GM12874 (cell line): ENCODE measurements around the gene DERL2.

Experiments
- CTCF ChIP-seq: IDR thresholded peaks from 2 replicates; pipeline ENCODE4 v1.5.1; 2011; ENCODE audit warnings: low read depth, mild to moderate bottlenecking, control low read depth, low read length, moderate library complexity; ENCODE audit not compliant: insufficient read depth

DERL2 gene

GRCh38 chr17:5485270-5486205 is at the start of gene DERL2:
DERL2 (minus strand) TSS chr17:5486178; CDS start chr17:5486161, 17 bp downstream.
- no peak for TF ChIP-seq CTCF

DNA sequence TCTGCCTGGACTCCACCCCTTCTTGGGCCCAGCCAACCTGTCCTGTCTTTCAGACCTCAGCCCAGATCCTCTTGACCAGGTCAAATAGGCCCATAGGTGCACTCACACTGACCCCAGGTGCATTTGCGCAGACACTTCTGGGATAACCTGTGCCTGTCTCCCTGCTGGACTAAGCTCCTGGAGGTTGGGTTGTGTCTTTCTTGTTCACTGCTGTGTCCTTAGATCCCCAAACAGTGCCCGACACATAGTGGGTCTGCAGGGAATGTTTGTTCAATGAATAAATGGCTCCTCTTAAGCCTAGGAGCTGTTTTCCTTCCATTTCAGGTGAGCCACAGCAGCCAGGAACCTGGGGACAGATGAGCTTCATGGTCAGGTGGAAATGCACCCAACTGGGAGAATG is 49.5 kb upstream of the DERL2 start:
- no peak for TF ChIP-seq CTCF

DNA sequence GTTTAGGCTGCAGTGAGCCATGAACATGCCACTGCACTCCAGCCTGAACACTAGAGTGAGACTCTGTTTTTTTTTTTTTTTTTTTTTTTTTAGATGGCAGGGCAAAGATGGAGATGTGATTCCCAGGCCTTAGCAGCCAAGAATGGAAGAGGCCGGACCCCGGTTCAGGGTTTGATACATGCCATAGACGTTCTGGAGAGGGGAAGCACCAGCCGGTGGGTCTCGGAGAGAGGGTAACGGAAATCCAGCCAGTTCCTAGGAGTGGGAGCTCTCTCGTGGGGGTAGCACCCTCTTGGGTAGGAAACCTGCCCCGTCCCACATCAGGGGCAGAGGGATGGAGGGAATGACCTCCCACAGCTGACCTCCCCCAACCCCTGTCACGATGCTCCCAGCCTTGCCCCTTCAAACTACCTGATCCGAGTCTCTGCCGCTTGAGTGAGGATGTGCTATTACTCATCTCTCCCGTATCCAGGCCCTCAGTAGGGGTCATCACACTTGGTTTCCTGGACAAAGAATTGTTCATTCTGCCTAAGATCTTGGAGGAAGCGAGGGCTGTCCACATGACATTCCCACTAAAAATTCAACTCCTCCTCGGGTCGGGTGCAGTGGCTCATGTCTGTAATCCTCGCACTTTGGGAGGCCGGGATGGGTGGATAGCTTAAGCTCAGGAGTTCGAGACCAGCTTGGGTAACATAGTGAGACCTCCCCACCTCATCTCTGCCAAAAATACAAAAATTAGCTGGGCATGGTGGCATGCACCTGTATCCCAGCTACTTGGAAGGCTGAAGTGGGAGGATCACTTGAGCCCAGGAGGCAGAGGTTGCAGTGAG is 47.7 kb upstream of the DERL2 start:
- TF ChIP-seq CTCF = no peak

- TF ChIP-seq CTCF = no peak
Measured at GRCh38 chr17:5532581-5532980, 46.6 kb upstream of the DERL2 start.

DNA sequence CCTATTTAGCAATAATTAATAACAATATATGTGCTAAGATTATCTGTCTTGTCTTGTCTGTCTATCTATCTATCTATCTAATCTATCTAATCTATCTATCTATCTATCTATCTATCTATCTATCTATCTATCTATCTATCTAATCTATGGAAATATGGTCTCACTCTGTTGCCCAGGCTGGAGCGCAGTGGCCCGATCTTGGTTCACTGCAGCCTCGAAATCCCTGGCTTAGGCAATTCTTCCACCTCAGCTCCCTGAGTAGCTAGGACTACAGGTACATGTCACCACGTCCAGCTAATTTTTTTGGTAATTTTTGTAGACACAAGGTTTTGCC is 45.1 kb upstream of the DERL2 start:
- no peak for TF ChIP-seq CTCF

DNA sequence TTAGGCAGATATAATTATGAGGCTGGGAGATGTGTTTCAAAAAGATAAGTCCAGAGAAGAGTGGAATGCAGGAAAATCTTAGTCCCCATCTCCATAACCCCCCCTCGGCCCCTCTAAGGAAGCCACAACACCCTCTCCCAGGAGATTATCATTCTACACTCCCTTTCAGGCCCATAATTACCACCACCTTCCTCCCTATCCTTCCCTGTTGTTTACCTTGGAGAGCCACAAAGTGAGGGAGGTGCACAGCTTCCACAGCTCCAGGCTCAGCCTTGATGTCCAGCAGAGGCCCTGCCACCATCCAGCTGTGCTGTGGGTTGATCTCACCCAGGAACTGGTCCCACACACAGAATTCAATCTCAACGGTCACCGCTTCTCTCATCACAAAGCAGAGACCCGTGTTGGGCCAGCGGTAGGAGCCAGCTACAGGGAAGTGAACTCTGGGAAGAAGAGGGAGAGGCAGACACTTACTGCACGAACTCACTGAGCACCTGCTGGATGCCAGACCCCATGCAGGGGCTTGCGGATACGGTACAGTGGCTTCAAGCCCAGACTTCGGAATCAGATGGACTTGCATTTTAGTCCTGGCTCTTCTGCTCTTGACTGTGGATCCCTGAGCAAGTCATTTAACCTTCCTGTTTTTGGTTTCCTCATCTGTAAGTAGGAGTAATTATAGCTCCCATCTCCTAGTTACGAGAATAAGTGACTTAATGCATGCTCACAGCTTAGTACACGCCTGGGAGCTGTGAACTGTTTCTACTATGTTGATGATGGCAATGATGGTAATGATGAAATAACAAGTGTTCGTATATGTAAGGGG is 44.5 kb upstream of the DERL2 start:
- no peak for TF ChIP-seq CTCF
